Activated CD4-positive, alpha-beta T cell treated with anti-CD3 and anti-CD28 coated beads for 1 hour (primary cell): ENCODE data around the gene PRR33.

Experiments
- DNase-seq: peaks from one replicate; pipeline ENCODE4 v3.0.0-alpha.2; 2020

PRR33 gene

DNA sequence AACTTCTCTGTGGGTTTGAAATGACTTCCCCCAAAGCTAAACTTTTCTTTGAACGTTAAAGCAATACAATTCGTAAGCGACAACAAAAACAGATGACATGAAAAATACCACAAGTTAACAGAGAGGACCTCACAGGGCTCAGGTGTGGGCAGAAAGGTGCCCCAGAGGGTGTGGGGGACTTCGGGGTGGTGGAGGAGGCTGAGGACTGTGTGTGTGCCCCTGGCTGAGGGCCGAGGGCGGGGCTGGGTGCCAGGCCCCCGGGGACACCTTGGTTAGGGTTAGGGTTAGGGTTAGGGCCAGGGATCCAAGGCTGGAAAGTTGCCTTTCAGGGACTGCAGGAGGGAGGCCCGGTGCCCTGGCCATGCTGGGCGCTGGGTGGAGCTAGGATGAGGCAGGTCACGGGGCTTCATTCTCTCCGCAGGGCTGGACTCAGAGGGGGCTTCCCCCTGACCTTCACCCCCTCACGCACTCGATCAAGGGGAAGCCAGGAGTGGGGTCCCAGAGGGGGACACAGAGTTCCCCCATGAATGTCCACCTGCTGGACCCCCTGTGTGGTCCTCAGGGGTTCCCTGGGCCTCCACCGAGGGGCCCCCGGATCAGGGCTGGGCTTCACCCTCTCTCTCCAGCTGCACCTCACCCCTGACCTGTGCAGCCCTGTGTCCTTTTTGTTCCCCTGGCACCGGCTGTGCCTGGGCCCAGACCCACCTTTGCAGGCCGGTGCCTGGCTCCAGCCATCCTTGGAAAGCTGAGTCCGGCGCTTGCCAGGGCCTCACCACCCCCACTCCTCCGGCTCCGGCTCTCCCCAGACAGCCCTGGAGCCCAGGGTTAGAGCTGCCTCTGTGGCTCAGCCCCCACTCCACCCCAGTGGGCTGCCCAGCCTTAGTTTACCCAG lies 45.9 kb downstream of the PRR33 start:
- DNase-seq = no peak

DNA sequence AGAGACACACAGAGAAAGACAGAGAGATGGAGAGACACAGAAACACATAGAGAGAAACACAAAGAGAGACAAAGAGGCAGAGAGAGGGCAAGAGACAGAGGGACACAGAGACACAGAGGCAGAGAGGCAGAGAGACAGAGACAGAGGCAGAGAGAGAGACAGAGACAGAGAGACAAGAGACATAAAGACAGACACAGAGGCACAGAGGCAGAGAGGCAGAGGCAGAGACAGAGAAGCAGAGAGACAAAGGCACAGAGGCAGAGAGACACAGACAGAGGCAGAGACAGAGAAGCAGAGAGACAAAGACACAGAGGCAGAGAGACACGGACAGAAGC lies 46.6 kb downstream of the PRR33 start:
- no peak for DNase-seq

DNA sequence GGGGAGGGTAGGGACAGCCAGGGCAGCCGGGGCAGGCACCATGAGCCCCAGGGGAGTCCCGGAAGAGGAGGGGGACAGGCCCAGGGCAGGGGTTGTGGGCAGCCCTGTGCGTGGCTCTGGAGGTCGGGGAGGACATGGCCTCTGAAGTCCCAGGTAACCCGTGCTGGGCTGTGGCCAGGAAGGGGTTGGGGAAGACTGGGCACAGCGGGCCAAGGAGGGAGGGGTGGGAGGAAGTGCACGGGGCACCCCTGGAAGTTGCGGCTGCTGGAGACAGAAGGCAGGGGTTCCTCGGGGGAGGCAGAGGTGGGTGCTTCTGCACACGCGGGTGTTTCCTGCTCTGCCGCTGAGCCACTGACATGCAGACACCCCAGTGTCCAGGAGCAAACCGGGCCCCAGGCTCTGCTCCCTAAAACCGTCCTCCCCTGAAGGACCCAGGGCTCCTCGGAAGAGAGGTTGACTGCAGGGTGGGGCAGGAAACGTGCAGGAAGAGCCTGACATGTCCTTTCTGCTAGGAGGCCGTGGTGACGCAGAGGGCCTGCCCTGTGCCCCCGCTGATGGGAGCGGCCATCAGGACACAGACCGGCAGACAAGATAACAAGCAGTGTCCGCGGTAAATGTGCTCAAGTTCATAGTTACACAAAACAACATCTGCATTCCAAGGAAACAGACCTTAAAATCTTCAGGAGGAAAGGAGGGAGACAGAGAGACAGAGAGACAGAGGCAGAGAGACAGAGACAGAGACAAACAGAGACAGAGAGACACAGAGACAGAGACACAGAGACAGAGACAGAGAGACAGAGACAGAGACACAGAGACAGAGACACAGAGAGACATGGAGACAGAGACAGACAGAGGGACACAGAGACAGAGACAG lies 47.2 kb downstream of the PRR33 start:
- no peak for DNase-seq

- DNase-seq = no peak
Observed at GRCh38 chr11:1843796-1844195, 47.9 kb downstream of the PRR33 start.

GRCh38 chr11:1843098-1843473 lies 48.6 kb downstream of the PRR33 start:
- no peak for DNase-seq

- no peak for DNase-seq
Observed at GRCh38 chr11:1842149-1843097, 49.3 kb downstream of the PRR33 start.

- DNase-seq = no peak
Observed at GRCh38 chr11:1841511-1842148, 50.1 kb downstream of the PRR33 start.

DNA sequence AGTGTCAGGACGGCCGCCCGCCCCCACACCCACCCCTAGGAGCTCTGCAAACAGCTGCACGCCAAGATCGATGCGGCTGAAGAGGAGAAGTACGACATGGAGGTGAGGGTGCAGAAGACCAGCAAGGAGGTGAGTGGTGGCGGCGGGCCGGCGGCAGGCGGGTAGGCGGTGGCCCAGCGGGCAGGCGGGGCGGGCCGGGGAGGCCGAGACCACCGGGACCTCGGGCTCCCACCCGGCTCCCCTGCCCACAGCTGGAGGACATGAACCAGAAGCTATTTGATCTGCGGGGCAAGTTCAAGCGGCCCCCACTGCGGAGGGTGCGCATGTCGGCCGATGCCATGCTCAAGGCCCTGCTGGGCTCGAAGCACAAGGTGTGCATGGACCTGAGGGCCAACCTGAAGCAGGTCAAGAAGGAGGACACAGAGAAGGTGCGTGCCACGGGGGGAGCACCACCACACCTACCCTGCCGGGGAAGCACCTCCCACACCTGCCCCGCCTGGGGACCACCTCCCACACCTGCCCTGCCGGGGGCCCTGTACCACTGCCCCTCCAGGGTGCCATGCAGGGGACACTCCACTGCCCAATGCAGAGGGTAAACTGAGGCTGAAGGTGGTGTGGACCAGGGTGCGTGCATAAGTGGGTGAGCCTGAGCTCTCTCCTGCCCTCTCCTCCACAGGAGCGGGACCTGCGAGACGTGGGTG lies 50.8 kb downstream of the PRR33 start:
- DNase-seq = no peak

- no peak for DNase-seq
Observed at GRCh38 chr11:1839924-1840779, 51.5 kb downstream of the PRR33 start.

DNA sequence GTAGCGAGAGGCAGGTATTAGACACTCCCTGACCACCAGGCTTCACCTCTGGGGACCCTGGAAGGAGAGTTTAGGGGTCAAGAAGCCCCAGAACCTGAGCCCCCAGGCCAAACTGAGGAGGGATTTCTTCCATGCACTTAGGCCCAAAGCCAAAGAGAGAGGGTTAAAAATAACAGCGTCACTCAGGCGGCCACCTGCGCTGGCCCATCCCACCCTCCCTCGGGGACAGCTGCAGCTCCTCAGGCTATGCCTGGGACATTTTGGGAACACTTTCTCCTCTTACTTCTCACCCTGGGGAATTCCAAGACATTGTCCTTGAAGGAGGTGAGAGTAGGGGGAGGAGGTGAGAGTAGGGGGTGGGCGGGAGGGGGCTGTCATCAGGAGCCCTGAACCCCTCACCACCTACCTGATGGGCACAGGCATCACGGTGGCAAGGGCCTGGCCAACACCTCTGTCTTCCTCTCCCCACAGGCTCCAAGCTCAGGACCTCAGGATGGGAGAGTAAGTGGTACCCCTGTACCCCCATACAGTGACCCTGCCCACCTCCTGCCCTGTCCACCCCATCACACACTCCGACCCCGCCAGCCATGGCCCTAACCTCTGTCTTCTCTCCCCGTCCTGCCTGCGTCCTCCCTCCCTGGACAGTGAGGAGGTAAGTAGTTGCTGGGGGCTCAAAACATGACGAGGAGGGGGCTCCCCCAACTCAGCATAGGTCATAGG lies 52.3 kb downstream of the PRR33 start:
- DNase-seq = no peak

DNA sequence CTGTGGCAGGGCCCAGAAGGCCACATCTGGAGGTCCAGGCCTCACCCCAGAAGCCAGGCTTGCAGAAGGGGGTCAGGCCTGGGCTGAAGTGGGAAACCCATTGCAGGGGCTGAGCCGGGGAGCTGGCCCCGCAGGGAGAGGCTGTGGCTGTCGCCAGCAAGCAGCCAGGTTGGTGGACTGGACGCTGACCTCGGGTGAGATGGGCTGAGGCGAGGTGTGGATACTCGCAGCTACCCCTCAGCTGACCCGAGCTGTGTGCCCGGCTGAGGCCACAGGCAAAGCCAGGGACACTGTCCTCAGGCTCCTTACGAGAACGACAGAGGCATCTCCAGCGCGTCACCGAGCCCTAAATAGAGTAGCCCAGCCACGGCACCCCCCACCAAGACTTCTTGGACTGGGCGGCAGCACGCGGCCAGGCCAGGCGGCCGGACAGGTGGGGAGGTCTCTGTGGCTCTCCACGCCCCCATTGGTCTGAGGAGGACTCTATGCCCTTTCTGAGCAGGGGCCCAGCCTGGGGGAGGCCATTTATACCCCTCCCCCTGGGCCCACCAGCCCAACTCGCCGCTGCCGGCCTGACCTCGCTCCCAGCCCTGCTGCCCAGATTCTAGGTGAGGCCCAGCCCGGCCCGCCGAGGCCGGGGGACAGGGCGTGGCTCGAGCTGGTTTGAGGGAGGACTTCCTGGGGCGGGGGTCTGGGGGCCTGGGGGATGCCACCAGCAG lies 53.1 kb downstream of the PRR33 start, which contains the start of gene TNNI2:
Gene TNNI2 (plus strand): TSS at position 556 of the 719 bp plus-strand sequence. CDS start 716 bp downstream, outside the sequence.
- no peak for DNase-seq
